GM10266 (cell line): ENCODE measurements around the gene PLXDC2.

Experiments
- DNase-seq: peaks from one replicate; pipeline ENCODE4 v3.0.0; 2012; ENCODE audit errors: extremely low spot score
- TF ChIP-seq, protein P1 (sequence below): IDR thresholded peaks from 2 replicates; pipeline ENCODE4 v1.5.1; 2012; ENCODE audit warnings: mild to moderate bottlenecking, low read depth; ENCODE audit not compliant: control insufficient read depth, insufficient read depth; ENCODE audit errors: missing control alignments

PLXDC2 gene

GRCh38 chr10:19877466-19878255 is 61.4 kb downstream of the PLXDC2 start:
- no peak for DNase-seq
- TF ChIP-seq, protein P1, sequence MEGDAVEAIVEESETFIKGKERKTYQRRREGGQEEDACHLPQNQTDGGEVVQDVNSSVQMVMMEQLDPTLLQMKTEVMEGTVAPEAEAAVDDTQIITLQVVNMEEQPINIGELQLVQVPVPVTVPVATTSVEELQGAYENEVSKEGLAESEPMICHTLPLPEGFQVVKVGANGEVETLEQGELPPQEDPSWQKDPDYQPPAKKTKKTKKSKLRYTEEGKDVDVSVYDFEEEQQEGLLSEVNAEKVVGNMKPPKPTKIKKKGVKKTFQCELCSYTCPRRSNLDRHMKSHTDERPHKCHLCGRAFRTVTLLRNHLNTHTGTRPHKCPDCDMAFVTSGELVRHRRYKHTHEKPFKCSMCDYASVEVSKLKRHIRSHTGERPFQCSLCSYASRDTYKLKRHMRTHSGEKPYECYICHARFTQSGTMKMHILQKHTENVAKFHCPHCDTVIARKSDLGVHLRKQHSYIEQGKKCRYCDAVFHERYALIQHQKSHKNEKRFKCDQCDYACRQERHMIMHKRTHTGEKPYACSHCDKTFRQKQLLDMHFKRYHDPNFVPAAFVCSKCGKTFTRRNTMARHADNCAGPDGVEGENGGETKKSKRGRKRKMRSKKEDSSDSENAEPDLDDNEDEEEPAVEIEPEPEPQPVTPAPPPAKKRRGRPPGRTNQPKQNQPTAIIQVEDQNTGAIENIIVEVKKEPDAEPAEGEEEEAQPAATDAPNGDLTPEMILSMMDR: no peak

- TF ChIP-seq, protein P1: no peak
- DNase-seq: no peak
These were observed 66.4 kb downstream of the PLXDC2 start for GRCh38 chr10:19882621-19883020.

- no peak for DNase-seq
These were observed 71.9 kb downstream of the PLXDC2 start for GRCh38 chr10:19888061-19888660.

DNA sequence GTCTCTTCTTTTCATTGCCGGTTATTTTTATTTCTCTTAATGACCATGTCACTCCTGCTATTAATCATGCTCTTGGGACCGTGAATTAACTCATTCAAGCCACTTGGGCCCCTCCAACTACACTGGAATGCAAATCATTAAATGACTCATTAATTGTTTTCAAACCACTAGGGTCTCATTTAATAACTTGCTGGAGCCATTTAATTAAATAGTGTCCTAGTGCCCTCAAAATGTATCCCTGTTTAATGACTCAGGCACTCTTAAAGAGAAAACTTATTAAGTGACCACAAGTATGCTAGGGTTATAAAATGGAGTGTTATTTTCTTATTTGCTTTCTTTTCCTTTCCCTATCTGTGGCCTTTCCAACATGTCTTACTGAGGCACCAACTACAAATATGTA is 73.0 kb downstream of the PLXDC2 start:
- TF ChIP-seq, protein P1: no peak
- no peak for DNase-seq

More at GRCh38 chr10:19888061-19888660, 71.9 kb downstream of the PLXDC2 start:
- TF ChIP-seq, protein P1: no peak

- no peak for DNase-seq
These were observed 75.2 kb downstream of the PLXDC2 start for GRCh38 chr10:19891429-19891828.

GRCh38 chr10:19892270-19892669 is 76.0 kb downstream of the PLXDC2 start:
- no peak for DNase-seq
- TF ChIP-seq, protein P1: no peak

More at GRCh38 chr10:19891429-19891828, 75.2 kb downstream of the PLXDC2 start:
- TF ChIP-seq, protein P1: no peak

- TF ChIP-seq, protein P1: no peak
- no peak for DNase-seq
These were observed 76.4 kb downstream of the PLXDC2 start for GRCh38 chr10:19892677-19893076.
